ENCODE data around the gene HNRNPL.
"Not testable (repeated sequence)": the region's sequence is repeated elsewhere in the genome, so short reads cannot be mapped to it uniquely, and the experiment has no call there.

Gene HNRNPL

DNA sequence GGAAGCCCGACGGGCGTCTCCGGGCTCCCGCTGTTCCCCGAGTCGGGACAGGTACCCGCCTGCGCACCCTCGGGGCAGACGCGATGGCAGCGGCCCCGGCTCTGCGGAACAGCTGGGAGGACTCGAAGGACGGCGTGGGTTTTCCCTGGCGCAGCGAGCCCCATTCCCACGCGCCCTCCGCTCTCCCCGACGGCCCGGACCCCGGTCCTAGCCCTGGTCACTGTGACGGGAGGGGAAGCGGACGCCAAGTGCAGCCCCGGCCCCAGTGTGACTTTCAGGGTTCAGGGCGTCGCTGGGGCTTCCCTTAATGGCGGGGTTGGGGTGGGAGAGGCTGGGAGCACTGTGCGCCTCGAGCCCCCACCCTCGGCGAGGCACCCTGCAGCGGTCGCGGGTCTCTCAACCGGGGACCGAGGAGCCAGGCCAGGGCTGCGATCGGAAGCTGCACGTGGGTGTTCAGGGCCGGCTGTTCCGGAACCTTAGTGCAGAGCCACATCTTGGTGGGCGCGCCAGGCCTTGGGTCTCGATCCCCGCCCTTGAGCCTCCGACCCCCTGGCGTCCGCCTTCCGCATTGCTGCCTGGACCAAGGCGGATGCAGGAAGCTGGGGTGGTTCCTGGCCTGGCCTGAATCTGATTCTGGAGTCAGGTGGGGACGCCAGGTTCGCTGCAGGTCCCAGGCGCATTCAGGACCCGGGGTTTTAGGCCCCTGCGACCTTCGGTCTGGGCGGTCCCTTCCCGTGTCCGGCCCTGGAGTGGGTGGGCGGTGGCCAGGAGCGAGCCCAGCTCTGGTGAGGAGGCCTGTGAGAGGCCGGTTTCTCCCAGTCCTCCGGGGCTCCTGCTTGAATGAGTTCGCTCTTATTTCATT, 57.3 kb downstream of the HNRNPL start:
- POLR2A ChIA-PET, result no interaction called here
- CTCF ChIA-PET, result interaction anchor here (0.7 to 2.0 kb wide), 5 partner anchors 16 to 108 kb away, joined by 3 to 7 read pairs (median 3); no protein-coding TSS in a partner anchor
- TF ChIP-seq, protein P1, sequence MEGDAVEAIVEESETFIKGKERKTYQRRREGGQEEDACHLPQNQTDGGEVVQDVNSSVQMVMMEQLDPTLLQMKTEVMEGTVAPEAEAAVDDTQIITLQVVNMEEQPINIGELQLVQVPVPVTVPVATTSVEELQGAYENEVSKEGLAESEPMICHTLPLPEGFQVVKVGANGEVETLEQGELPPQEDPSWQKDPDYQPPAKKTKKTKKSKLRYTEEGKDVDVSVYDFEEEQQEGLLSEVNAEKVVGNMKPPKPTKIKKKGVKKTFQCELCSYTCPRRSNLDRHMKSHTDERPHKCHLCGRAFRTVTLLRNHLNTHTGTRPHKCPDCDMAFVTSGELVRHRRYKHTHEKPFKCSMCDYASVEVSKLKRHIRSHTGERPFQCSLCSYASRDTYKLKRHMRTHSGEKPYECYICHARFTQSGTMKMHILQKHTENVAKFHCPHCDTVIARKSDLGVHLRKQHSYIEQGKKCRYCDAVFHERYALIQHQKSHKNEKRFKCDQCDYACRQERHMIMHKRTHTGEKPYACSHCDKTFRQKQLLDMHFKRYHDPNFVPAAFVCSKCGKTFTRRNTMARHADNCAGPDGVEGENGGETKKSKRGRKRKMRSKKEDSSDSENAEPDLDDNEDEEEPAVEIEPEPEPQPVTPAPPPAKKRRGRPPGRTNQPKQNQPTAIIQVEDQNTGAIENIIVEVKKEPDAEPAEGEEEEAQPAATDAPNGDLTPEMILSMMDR (IDR thresholded peaks at IDR 0.05; ENCODE audit: control extremely low read depth, extremely low read depth, low read depth, missing control alignments), result no peak
- peak; percentile 65 for DNase-seq (ENCODE audit: extremely low spot score)

DNA sequence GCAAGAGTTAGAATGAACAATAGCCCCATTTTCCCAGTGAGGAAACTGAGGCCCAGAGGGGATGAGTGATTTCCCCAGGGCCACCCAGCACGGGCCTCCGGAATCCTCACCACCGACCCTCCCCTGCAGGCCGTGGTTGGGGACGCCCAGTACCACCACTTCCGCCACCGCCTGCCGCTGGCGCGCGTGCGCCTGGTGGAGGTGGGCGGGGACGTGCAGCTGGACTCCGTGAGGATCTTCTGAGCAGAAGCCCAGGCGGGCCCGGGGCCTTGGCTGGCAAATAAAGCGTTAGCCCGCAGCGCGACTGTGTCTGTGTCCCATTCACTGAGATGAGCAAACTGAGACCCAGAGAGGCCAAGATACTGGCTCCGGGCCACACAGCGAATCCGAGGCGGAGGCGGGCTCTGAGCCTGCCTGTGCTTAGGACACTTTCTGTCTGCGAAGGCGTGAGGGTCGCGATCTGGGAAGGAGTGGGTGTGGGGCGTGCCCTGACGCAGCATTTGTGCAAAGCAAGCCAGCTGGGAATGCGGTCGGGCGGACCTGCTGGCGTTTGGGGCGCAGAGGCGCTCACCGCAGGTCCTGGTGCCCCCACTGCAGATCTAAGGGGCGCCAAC, 58.2 kb downstream of the HNRNPL start:
- CTCF ChIA-PET; DNase-seq (ENCODE audit: extremely low spot score); POLR2A ChIA-PET: not testable (repeated sequence)

DNA sequence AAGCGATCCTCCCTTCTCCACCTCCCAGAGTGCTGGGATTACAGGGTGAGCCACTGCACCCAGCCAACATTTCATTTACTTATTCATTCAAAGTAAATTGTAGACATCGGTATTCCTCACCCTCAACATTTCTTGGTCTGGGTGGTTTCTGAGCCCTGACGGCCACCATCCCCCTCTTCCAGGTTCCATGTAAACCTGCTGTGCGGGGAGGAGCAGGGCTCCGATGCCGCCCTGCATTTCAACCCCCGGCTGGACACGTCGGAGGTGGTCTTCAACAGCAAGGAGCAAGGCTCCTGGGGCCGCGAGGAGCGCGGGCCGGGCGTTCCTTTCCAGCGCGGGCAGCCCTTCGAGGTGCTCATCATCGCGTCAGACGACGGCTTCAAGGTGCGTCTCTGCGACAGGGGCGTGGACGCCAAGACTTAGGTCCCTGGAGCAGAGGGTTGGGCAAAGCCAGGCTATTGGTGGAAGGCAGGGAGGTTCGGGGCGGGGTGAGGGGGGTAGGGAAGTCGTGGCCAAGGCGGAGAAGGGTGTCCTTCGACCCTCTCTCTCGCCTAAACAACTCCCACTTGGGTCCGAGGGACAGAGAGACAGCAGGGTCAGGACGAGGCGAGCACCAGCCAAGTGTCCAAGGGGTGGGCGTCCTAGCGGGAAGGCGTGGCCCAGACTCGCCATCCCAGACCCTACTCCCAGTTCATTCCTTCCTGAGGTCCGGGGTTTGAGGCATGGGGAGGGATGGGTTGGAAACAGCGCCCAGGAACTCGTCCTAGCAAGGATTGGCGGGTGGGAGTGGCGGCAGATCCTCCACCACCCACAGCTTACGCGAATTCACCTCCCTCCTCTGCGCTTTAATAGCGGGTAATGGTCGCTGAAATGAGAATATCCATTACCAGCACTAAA, 59.0 kb downstream of the HNRNPL start:
- DNase-seq (ENCODE audit: extremely low spot score); POLR2A ChIA-PET; CTCF ChIA-PET: not testable (repeated sequence)

DNA sequence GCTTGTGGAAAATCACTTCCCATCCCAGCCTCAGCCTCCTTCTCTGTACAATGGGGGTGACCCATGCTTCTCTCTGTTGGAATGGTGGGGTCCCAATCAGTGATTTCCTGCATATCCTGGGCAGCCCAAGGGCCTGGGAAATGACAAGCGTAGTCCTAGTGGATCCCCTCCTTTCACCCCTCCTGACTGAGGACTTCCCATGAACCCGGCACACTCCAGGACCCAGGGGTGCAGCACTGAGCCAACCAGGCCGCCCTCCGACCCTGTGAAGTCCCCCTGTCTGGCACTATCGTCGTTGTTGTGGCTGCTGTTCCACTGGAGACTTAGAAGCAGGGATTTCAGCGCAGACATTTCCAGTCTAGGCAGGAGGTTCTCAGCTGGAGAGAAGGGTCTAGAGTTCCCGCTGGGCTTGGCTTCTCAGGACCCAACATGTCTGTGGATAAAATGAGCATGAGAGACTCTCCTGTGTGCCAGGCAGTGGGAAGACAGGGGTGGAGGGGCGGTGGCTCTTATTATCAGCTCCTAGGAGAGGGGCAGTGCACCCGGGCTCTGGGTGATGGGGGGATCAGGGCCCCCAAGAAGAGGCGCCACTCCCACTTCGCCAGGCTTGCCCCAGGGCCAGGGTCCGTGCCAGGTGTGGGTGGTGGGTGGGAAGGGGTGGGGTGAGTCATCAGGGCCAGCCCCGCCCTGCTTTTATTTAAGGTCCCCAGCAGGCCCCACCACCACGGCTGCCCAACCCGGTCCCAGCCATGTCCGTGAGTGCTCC, 61.1 kb downstream of the HNRNPL start, which contains the start of gene LGALS7B:
TSS of gene LGALS7B (plus strand) at position 723 of the 766 bp plus-strand sequence. CDS start at position 750, 27 bp downstream.
- DNase-seq (ENCODE audit: extremely low spot score), result no peak
- ChIA-PET POLR2A (no interaction called here), CTCF (no interaction called here)
- TF ChIP-seq, protein P1 (IDR thresholded peaks at IDR 0.05; ENCODE audit: control extremely low read depth, extremely low read depth, low read depth, missing control alignments), result no peak

DNA sequence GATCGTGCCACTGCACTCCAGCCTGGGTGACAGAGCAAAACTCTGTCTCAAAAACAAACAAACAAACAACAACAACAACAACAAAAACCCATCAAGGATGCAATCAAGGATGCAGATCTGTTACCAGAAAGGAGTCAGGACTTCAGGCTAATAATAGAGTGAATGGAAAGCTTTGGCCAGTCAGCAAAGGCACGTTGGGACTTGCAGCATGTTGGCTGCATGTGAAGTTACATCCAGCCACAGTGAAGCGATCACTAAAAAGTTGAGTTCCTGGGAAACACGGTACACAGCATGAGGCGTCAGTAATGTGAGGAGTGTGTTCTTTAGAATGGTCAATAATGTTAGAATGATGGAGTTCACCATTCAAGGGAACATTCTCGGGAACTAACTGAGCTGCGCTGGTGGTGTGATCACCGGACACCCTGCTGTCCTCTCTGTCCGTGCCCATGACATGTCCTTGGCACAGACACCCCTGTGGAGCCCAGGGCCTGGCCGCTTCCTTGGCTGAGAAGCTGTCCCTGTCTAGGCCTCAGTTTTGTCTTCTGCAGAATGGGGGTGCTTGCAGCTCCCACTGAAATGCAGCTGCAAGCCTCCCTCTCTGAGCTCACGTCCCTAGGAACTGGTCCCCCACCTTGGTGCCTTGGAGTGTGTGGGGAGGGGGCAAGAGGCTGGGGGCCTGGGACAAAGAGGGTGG, 63.1 kb downstream of the HNRNPL start:
- DNase-seq (ENCODE audit: extremely low spot score), result no peak
- ChIA-PET CTCF (interaction anchor here (1.2 to 1.5 kb wide), 2 partner anchors 10 to 17 kb away, joined by 3 to 16 read pairs; no protein-coding TSS in a partner anchor), POLR2A (no interaction called here)
- TF ChIP-seq, protein P1 (IDR thresholded peaks at IDR 0.05; ENCODE audit: control extremely low read depth, extremely low read depth, low read depth, missing control alignments), result no peak
